ENCODE data around the gene IMPACT. TPM values are rescaled to one million over a fixed set of nuclear protein-coding genes. Genes with fewer than 3 reads are reported as not detected.

IMPACT gene
- total RNA-seq, 1 donor from 2014 or later, result 31.5 TPM

DNA sequence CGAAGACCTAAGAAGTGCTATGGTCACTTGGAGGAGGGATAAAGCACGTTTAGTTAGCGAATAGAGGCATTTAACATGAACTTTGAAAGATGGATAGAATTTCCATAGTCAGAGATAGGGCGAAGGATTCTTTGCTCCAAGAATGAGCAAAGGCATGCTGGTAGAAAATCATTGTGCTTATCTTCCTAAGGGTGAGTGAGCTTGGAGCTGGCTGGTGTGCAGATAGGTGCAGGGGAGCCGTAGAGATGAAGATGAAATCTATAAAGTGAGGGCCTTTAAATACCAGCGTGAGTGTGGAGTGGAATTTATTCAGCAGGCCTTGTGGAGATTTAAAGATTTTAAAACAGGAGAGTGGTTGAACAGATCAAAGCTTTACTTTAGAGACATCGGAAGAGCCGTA, 35.5 kb downstream of the IMPACT start:
- DNase-seq (ENCODE audit: low read depth), result no peak
- H3K27me3 ChIP-seq (ENCODE audit: control insufficient read depth, insufficient read depth, low read length), result no peaks in the 10 kb centered on the region
- no peak overlapping the region for H3K4me3 ChIP-seq (ENCODE audit: low read depth, low read length)
- TF ChIP-seq, protein P1, sequence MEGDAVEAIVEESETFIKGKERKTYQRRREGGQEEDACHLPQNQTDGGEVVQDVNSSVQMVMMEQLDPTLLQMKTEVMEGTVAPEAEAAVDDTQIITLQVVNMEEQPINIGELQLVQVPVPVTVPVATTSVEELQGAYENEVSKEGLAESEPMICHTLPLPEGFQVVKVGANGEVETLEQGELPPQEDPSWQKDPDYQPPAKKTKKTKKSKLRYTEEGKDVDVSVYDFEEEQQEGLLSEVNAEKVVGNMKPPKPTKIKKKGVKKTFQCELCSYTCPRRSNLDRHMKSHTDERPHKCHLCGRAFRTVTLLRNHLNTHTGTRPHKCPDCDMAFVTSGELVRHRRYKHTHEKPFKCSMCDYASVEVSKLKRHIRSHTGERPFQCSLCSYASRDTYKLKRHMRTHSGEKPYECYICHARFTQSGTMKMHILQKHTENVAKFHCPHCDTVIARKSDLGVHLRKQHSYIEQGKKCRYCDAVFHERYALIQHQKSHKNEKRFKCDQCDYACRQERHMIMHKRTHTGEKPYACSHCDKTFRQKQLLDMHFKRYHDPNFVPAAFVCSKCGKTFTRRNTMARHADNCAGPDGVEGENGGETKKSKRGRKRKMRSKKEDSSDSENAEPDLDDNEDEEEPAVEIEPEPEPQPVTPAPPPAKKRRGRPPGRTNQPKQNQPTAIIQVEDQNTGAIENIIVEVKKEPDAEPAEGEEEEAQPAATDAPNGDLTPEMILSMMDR (IDR thresholded peaks at IDR 0.05; ENCODE audit: insufficient read depth, low read length, poor library complexity, severe bottlenecking), result no peak
- no peaks in the 10 kb centered on the region for H3K36me3 ChIP-seq (ENCODE audit: control insufficient read depth, insufficient read depth, low read length)

DNA sequence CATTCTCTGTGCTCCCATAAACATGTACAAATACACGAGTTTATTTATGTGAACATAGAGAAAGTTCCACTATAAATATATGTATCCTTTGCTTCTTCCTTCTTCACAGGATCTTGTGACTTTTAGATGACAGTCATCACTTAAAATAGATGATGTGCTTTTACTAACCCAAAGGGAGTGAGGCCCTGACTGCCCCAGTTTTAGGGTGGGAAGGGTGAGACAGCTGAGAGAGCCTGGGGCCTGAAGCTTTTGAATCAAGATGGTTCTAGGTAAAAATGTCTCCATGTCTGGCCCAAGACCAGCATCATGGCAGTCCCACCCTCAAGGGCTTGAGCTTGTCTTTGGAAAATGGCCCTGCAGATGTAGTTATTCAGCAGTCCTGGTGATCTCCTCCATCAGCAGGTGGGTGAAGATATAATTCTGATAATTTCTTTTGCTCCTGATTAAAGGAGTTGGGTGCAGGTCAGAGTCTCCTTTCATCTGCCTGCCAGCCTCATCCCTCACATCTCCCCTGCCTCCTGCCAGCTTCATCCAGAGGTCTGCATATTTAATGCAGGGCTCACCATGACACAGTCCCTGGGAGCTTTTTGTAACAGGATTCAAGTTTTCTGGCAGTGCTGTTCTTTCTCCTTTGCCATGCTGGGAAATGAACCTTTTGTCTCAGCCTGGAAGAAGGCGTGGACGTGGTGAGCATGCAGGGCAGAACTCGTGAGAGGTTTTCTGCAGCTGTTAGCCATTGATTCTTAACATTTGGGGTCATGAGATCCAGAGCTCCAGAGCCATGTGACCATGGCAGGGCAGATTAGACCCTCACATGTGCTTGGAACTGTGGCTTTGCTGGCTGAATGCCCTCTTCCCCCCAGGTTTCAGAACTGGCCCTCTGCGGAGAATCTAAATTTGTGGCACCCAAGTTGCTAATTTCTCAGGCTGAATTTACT, 36.6 kb downstream of the IMPACT start:
- H3K36me3 ChIP-seq (ENCODE audit: control insufficient read depth, insufficient read depth, low read length), result no peaks in the 10 kb centered on the region
- H3K27me3 ChIP-seq (ENCODE audit: control insufficient read depth, insufficient read depth, low read length), result no peaks in the 10 kb centered on the region
- no peak overlapping the region for H3K4me3 ChIP-seq (ENCODE audit: low read depth, low read length)
- TF ChIP-seq, protein P1 (IDR thresholded peaks at IDR 0.05; ENCODE audit: insufficient read depth, low read length, poor library complexity, severe bottlenecking), result no peak
- DNase-seq (ENCODE audit: low read depth), result no peak

DNA sequence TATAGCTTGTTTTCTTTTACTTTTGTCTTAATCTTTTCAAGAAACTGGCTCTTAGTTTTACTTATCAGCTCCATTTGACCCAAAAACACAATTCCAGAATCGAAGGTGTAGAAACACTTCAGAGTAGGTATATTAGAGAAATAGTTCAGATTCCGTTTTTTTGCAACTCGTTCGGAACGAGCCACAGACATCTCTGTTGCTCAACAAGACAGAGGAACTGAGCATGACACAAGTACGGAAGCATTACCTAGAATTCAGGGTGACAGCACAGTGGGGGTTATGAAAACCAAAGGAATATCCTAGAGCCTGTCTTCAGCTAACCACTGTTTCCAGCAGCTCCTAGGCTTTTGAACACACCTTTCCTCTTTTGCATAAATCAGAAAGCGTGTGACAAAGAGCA, 39.0 kb downstream of the IMPACT start:
- Histone ChIP-seq H3K36me3 (ENCODE audit: control insufficient read depth, insufficient read depth, low read length) (no peaks in the 10 kb centered on the region), H3K27me3 (ENCODE audit: control insufficient read depth, insufficient read depth, low read length) (no peaks in the 10 kb centered on the region), H3K4me3 (ENCODE audit: low read depth, low read length) (no peak overlapping the region)
- TF ChIP-seq, protein P1 (IDR thresholded peaks at IDR 0.05; ENCODE audit: insufficient read depth, low read length, poor library complexity, severe bottlenecking), result no peak
- no peak for DNase-seq (ENCODE audit: low read depth)

DNA sequence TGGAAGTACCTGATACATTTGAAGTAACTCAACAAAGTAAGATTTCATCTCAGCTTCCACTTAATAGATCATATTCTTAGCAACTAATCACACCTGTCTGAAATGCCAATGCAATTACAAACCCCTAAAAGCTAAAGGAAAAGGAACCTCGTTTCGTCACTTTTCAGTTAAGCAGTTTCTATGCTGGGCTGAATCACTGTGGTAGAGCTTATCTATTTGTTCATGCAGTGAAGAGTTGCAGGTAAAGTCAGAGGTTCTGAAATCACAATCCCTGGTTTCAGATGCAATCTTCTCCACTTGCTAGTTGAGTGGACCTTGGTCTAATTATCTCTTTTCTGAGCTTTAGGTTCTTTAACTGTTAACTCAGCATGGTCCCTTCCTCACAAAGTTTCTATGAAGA, 40.3 kb downstream of the IMPACT start:
- TF ChIP-seq, protein P1 (IDR thresholded peaks at IDR 0.05; ENCODE audit: insufficient read depth, low read length, poor library complexity, severe bottlenecking), result no peak
- DNase-seq (ENCODE audit: low read depth), result no peak

DNA sequence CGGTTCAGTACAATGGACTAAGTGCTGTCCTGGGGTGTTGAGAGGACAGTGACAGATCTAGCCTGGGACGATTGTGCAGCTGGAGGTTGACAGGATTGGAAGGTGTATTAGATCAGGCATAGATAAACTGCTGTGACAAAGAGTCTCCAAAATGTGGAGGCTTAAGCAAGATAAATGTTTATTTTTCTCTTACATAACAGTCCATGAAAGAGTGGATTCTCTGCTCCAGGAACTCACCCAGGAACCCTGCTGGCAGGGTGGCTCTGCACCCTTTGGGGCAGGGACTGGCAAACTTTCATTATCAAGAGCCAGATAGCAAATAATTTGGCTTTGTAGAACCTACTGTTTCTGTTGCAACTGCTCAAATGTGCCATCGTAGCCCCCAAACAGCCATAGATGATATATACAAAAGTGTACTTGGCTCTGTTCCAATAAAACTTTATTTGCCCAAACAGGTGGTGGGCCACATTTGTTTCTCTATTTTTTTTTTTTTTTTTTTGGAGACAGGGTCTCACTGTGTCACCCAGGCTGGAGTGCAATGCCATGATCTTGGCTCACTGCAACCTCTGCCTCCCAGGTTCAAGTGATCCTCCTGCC, 43.6 kb downstream of the IMPACT start:
- no peak overlapping the region for H3K4me3 ChIP-seq (ENCODE audit: low read depth, low read length)
- no peak for DNase-seq (ENCODE audit: low read depth)
- H3K36me3 ChIP-seq (ENCODE audit: control insufficient read depth, insufficient read depth, low read length), result no peaks in the 10 kb centered on the region
- H3K27me3 ChIP-seq (ENCODE audit: control insufficient read depth, insufficient read depth, low read length), result no peaks in the 10 kb centered on the region
- TF ChIP-seq, protein P1 (IDR thresholded peaks at IDR 0.05; ENCODE audit: insufficient read depth, low read length, poor library complexity, severe bottlenecking), result no peak

More for the DNA sequence above, 40.3 kb downstream of the IMPACT start:
- Histone ChIP-seq H3K4me3 (ENCODE audit: low read depth, low read length) (no peak overlapping the region), H3K27me3 (ENCODE audit: control insufficient read depth, insufficient read depth, low read length) (no peaks in the 10 kb centered on the region), H3K36me3 (ENCODE audit: control insufficient read depth, insufficient read depth, low read length) (no peaks in the 10 kb centered on the region)
